Measurements from ENCODE around the gene CHAMP1.

The CHAMP1 gene, protein sequence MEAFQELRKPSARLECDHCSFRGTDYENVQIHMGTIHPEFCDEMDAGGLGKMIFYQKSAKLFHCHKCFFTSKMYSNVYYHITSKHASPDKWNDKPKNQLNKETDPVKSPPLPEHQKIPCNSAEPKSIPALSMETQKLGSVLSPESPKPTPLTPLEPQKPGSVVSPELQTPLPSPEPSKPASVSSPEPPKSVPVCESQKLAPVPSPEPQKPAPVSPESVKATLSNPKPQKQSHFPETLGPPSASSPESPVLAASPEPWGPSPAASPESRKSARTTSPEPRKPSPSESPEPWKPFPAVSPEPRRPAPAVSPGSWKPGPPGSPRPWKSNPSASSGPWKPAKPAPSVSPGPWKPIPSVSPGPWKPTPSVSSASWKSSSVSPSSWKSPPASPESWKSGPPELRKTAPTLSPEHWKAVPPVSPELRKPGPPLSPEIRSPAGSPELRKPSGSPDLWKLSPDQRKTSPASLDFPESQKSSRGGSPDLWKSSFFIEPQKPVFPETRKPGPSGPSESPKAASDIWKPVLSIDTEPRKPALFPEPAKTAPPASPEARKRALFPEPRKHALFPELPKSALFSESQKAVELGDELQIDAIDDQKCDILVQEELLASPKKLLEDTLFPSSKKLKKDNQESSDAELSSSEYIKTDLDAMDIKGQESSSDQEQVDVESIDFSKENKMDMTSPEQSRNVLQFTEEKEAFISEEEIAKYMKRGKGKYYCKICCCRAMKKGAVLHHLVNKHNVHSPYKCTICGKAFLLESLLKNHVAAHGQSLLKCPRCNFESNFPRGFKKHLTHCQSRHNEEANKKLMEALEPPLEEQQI

DNA sequence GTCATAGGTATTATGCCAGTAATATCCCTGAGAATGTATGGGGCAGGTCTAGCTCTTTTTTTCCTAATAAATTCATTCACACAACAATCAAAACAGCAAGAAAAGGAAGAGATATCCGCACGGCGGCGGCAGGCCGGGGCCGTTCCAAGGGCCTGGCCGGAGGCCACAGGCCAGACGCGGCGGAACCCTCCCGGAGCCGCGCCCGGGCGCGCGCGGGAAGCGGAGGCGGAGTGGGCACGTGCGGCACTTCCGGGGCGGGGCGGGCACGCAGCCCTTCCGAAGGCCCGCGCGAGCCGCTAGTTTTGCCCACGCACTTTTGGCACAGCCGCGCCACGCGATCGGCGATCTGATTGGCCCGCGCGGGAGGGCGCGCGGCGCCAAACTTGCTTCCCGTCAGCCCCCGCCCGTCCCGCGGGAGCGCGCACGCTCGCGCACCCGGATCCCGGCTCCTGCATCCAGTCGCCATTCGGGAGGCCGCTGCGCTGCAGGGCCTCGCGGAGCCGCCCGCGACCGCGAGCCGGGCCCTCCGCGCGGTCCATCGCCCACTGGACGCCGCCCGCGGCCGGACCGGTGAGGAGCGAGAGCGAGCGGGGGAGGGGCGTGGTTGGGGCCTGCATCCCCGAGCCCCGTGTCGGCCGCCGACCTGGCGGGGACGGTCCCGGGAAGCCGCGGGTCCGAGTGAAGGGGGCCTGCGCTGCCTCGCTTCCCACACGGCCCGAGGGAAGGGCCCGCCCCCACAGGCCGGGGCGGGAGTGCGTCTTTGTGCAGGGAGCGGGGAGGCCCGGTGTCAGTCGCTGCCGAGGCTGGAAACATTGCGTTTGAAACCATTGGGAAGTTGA is at the start of gene CHAMP1:
CHAMP1 (plus strand) TSS at position 430 of the 839 bp plus-strand sequence. CDS start 9,340 bp downstream, outside the sequence.
- DNase-seq, result peak; percentile 98

DNA sequence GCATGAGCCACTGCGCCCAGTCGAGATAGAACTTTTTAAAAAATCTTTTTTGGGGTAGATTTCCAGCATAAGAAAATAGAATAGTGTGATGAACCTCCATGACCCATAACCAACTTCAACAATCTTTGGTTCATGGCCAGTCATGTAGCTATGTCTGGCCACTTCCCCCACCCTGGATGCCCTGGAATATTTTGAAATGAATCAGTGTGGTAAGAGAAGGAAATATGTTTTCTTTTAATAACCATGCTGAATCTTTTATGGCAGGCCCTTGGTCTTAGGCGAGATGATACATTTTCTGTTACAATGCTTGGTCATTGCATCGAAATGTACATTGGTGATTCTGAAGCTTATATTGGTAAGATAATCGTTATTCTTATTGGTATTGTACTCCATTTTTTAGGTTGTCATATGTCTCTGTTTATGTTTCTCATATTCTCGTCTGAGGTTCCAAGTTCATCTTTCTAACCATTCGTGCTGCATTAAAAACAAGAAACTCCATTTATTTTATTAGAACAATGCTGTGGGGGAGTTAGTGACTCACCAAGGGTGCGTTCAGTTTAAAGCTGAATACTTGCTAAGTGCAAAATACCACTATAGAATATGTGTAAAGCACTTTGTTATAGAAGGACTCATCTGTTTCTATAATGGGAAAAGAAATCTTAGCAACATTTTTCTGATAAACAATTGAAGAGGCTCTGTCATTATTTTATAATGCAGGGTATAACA is 49.3 kb upstream of the CHAMP1 start:
- DNase-seq, result no peak

DNA sequence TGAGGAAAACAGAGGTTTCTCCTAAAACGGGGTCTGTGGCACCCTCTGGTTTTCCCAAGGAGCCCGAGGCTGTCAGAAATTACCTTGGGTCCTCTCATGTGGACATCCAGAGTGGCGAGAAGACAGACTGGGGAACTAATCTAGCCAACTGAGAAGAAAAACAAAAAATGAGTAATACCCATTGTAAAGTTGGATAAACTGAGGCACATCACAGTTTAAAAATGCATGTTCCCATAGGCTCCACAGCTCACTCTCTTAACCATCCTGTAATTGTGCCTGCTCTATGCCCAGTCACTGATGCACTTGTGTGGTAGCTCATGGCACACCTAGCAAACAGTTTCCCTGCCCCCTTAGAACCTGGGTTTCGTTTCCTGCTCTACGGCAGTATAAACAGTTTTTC is 48.1 kb upstream of the CHAMP1 start:
- no peak for DNase-seq

DNA sequence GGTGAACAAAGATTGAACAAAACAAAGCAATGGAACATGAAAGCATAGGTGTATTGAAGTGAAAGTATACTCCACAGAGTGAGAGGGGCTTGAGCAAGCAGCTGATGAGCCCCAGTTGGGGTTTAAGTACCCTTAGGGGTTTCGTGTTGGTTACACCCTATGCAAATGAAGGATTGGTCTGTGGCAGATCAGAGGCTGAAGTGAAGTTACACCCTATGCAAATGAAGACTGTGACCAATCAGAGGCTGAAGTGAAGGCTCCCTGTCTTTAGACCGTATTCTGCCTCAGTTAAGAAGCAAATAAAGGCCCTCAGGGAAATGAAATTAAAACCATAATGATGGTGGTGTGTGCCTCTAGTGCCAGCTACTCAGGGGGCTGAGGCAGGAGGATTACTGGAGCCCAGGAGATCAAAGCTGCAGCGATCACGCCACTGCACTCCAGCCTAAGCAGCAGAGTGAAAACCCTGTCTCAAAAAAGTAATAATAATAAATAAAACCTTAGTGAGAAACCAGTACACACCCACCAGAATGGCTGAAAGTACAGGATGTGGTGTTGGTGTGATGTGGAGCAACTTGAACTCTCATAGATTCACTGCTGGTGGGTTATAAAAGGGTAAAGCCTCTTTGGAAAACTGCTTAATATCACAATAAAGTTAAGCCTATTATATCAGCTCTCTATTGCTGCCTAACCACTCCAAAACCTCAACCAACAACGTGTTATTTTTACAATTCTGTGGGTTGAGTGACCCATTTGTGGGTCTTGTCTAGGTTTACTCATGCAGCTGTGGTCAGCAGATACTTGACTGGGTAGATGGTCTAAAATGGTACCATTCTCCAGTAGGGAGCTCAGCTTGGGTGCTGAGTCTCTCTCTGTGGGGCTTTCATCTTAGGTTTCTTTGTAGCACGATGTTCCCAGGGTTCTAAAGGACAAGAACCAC is 45.7 kb upstream of the CHAMP1 start:
- DNase-seq, result no peak

DNA sequence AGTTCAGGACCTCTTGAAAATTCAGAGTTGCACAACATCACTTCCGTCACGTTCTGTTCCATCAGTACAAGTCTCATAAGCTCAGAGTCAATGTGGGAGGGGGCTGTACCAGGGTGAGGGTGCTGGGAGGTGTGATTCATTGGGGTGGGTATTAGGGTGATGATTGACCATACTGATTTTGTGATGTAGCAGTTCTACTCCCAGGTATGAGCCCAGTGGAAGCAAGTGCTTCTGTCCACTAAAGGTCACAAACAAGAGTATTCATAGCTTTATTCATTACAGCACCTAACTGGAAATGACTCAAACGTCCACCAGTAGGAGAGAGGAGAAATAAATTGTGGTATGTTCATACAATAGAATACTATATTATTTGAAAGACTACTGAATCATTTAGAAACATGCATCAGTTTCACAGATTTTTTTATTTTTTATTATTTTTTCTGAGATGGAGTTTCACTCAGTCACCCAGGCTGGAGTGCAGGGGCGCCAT is 45.0 kb upstream of the CHAMP1 start:
- no peak for DNase-seq

DNA sequence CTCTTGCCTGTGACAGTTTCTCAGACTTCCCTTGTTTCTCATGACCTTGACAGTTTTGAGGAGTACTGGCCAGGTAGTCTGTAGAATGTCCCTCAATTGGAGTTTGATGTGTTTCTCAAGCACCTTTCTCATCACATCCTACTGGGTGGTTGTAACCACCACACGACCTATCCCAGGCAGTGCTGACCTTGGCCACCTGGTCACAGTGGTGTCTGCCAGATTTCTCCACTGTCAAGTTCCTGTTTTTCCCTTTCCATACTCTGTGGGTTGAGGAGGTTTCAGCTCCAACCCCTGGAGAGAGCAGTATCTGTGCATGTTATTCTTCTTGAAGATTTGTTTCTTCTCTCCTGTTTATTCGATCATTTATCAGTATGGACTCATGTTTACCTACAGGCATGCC is 41.3 kb upstream of the CHAMP1 start:
- no peak for DNase-seq

DNA sequence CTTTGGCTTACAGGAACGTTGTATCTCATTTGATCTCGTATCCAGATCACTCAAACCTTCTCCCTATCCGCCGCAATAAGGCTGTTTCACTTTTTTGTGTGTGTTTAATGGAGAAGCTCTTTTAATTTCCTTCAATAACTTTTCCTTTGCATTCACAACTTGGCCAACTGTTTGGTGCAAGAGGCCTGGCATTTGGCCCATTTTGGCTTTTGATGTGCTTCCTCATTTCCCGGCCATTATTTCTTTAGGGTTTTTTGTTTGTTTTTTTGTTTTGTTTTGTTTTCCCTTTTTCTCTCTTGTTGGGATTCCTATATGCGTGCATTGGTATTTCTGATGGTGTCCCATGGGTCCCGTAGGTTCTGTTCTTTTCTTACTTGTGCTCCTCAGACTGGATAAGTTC is 39.0 kb upstream of the CHAMP1 start:
- no peak for DNase-seq

DNA sequence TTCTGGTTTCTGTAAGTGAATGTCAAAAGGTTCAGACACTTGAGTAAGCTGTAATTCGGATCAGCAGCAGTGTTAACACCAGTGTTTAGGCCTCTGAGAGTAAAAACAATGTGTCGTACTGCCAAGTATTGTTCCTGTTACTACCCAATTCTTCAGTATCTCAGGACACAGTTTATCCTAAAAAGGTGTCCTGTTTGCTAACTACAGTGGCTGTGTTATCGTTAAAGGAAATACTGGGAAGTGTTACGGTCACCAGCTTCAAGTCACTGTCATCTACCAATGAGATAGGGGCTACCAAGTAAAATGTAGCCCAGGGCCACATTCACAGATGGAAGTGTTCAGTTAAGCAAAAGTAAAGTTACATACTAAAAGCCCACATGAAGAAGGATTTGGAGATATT is 35.2 kb upstream of the CHAMP1 start:
- DNase-seq, result no peak

DNA sequence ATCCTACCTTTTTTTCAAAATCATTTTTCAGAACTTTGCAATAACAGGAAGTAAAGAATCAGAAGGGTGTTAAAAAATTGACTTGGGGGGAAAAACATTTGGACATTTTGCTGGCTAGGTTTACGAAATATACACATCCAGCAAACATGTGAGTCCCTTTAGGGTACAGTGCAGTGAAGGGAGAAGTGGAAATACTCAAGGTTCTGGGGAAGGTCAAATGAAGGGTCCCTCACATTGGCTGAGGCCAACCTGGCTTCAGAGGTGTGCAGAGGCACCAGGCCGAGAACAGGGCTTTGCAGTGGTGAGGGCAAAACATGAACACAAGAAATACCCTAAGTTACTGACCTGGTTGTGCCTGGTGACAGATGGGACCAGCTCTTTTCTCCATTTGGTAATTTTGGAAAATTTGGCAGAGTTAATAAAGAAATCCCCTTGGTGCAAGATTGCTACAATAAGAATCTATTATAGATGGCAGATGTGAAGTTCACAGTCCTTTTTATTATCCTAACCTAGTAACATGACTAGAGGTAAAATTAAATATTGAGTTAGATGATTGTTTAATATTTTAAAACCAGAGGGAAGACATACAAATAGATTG is 34.4 kb upstream of the CHAMP1 start:
- DNase-seq, result no peak

DNA sequence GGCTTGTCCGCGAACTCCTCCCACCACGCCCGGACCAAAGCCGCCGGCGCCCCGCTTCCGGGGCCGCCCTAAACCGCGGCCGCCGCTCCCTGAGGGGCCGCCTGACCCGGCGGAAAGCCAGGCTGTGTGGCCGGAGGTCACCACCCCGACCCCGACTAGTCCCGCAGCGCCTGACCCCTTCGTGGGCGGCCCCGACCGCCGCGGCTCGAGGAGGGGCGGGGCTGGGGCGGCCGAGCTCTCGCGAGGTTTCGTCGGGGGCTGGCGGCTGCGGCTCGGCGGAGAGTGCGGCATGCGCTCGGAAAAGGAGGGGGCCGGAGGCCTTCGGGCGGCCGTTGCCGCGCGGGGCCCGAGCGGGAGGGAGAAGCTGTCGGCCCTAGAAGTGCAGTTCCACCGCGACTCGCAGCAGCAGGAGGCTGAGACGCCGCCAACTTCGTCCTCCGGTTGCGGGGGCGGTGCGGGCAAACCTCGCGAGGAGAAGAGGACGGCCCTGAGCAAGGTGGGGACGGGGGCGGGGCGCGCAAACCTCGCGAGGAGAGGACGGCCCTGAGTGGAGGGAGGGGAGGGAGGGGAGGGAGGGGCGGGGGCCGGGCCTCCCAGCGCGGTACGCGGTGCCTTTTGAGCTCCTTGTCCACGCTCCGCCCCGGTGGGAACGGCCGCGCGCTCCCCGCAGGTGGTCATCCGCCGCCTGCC is 32.8 kb upstream of the CHAMP1 start, which contains the start of gene UPF3A:
UPF3A (plus strand) TSS at position 251 of the 690 bp plus-strand sequence; CDS start at position 290, 39 bp downstream.
- DNase-seq, result peak; percentile 88

DNA sequence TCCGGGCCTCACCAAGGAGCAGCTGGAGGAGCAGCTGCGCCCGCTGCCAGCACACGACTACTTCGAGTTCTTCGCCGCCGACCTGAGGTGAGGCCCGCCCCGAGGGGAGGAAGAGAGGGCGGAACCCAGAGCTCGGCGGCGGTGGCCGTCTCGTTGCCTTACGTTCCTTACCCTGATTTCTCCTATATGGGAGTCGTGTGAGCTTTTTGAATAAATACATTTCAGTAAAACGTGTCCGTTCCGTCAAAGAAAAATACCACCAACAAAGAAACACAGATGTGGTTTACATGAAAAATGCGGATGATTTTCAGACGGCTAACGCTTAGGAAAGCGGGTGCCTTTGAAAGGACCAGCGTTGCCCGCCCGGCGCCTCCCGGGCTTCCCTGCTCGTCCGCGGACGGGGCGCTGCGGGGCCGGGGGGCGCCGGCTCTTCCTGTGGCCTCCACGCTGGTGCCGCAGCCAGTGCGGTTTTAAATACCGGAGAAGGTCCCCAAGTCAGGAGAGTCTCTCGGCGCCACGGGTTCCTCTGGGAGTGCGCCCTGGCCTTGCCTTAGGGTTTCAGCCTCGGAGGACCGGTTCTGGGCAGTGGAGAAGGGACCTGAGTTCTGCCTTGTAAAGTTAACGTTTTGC is 32.1 kb upstream of the CHAMP1 start:
- DNase-seq, result peak; percentile 88

DNA sequence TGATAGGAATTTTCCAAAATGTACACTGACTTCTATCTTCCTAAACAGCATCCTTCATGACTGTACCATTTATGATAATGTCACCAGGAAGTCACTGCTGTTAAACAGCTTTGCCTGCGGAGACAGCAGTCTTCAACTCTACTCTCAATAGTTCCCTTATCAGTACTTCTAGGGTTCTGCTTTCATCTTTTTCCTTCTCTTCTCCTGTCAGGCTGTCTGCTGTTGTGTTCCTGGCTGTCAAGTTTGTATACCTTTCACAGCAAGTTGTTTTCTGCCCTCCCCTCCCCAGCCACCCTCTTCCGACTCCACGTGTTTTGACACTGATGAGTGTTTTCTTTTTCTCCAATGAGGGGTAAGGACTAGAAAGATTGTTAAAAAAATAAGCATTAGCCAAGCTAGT is 30.7 kb upstream of the CHAMP1 start:
- no peak for DNase-seq

DNA sequence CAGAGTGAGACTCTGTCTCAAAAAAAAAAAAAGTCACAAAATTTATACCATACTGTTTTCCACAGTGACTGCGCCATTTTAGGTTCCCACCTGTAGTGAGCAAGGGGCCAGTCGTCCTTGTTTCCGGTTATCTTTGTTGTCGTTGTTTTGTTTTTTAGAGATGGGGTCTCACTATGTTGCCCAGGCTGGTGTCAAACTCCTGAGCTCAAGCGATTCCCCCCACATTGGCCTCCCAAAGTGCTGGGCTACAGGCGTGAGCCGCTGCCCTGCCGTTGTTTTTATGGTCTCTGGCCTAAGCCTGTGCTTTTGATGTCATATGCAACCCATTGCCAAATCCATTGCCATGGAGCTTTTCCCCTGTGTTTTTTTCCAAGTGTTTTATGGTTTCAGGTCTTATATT is 29.6 kb upstream of the CHAMP1 start:
- no peak for DNase-seq

DNA sequence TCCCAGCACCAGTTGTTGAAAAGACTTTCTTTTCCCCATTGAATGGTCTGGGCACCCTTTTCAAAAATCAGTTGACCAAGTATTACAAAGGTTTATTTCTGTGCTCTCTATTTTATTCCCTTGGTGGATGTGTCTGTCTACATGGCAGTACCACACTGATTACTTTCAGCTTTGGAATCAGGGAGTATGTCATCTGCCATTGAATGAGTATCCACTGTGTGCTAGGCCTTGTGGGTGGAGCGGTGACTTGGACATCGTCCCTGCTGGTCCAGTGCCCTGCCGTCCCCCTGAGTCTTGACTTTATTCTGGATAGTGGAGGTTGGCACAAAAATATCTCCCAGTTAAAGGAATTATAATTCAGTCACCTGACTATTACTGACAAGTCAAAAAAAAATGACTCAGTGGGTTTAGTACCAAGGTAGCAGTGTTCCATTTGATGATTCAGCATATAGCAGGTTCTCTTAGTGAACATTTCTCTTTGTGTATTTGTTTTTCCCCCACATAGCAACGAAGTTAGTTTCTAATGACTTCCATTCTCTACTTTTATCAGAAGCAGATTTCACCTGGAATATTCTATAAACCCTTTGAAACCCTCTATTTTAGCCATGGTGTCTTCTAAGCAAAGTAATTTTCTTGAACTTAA is 29.0 kb upstream of the CHAMP1 start:
- DNase-seq, result no peak

DNA sequence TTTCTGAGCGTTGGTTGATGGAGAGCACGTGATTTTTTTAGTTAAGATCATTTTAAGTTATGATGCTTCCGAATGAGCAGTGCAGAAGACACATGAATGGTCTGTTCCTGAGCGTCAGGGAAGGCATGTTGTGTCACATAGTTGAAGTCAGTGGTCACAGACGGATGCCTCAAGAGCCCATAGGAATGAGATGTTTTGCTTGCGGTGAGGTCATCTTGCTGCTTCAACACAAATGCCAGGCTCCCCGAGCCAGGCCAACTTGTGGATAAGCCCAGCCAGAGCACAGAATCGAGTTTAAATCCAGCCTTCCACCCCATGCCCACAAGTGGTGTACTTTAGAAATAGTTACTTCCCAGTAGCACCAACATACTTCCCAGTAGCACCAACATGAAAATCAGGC is 27.5 kb upstream of the CHAMP1 start:
- DNase-seq, result no peak

DNA sequence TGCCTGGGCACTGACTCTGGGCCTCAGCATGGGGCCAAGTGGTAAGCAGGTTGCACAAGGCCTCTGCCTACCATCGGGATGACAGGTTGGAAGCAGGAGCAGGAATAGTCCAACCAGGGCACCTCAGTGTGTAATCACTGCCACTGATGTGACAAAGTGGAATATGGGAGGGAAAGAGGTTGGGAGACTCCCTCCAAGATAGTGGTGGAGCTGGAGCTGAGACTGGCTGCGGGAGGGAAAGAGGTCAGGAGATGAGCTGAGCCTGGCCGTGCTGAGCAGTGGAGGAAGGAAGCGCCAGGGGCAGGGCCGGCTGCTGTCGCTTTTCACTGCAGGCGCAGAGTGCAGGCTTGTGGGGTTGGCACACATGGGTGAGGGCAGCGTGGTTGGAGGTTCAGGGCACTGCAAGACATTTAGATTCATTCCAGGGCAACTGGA is 26.1 kb upstream of the CHAMP1 start:
- DNase-seq, result no peak

DNA sequence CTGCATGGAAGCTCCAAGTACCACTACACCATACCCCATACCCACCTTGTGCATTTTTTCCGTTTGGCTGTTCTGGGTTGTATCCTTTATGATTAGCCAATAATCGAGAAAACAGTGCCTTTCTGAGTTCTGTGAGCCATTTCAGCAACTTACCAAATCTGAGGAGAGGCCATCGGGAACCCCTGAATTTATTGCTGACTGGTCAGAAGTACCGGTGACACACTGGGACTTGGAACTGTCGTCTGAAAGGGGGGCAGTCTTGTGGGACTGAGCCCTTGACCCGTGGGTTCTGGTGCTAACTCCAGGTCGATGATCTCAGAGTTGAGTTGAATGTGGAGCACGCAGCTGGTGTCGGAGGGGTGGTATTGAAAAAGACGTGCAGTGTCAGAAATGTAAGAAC is 17.9 kb upstream of the CHAMP1 start:
- DNase-seq, result no peak

DNA sequence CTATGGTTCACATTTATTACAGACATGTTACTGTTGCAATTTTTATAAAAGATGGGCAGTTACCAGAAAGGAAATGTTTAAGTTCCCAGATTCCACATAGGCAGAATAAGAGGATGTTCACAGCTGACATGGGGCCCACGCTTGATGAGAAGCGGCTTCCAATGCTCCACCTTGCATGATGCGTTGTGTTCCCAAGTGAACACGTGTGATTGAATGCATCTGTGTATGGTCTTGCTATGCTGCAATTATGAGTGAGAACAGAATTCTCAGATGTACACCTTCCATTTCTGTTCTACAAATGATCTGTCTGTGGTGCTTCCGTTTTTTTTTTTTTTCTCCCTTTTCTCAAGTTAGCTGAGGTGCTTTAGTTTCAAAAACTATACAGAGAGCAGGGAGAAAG is 17.4 kb upstream of the CHAMP1 start:
- no peak for DNase-seq

DNA sequence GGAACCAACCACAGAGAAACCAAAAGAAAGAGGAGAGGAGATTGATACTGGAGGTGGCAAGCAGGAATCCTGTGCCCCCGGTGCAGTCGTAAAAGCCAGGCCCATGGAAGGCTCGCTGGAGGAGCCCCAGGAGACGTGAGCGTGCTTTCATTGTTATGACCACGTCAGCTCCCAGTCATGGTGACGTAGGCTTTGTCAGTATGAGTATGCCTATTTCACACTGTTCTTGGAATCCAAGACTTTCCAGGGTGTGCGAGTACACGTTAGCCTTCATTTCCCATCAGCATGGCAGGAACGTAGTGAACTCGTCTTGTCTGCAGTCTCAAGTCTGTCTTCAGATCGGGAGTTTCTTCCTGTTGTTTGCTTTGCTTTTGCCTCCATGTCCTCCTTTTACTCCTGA is 15.4 kb upstream of the CHAMP1 start:
- DNase-seq, result no peak
